EL (cell line): Measurements from ENCODE around the gene LGR6.
A peak's percentile ranks its signal among the peaks of the same experiment; 100 is the strongest.
"Not testable (repeated sequence)": the region's sequence is repeated elsewhere in the genome, so short reads cannot be mapped to it uniquely, and the experiment has no call there.

Experiments used
- DNase-seq: peaks from one replicate; pipeline ENCODE4 v3.0.0-alpha.2; 2016

Gene LGR6

DNA sequence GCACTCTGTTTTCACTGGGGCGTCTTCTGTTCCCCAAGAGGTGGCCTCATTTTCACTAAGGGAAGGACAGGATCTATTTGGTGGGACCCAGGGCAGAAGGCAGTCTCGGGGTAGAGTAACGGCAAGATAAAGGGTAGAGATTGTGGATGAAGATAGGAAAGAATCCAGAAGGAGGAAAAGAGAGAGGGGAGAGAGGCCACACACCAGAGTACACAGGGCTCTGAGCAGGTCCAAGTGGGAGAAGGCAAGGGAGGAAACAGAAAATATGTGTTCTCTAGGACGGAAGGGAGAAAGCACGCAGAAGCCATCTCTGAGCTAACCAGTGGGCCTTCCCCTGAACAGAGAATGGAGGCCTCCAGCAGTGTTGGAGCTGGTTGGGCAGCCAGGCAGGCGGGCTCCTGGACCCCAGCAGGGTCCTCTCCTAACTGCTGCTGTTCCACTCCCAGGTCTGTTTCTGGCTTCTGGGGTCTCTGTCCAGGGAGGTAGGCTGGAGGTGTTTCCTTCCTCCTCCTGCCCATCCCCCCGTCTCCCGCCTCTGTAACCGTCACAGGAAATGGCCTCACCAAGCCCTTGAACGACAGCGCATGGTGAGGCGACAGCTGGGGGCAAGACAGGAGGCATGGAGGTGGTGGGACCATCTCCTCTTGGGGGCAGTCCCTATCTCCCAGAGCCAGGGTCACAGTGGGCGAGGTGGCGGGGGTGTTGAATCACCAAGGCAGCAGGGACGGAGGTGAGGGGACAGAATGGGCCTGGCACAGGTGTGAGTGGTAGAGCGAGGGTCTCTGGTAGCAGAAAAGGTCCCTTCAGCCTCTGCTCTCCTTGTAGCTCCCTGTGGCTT is 33.8 kb upstream of the LGR6 start:
- DNase-seq = no peak

DNA sequence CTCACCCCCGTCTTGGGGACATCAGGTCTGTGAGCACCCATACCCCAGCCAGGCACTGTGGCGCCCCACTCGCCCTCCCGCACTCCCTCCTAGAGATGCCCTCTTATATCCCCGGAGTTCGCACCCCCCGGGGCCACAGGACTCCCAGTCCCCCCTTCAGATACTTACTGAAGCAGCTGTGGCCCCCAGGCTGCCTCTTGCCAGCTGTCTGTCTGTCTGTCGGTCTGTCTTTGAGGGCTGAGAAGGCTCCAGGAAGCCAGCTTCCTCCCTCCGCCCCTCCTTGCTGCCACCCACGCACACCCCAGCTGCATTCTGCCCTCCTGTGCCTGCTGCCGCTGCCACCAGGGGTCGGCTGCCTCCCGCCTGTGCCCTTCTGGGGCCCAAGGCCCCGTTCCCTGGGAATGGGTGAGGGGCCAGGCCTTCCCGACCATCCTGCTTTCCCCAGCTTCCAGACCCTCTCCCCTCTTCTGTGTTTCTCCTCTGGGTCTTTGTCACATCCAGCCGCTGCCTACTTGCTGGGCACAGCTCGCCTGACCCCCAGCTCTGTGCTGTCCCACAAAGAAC is 33.1 kb upstream of the LGR6 start, which contains the start of gene PTPN7:
PTPN7 (minus strand) TSS at position 226 of the 564 bp plus-strand sequence. CDS start 1,200 bp downstream, outside the sequence.
- DNase-seq = no peak

DNA sequence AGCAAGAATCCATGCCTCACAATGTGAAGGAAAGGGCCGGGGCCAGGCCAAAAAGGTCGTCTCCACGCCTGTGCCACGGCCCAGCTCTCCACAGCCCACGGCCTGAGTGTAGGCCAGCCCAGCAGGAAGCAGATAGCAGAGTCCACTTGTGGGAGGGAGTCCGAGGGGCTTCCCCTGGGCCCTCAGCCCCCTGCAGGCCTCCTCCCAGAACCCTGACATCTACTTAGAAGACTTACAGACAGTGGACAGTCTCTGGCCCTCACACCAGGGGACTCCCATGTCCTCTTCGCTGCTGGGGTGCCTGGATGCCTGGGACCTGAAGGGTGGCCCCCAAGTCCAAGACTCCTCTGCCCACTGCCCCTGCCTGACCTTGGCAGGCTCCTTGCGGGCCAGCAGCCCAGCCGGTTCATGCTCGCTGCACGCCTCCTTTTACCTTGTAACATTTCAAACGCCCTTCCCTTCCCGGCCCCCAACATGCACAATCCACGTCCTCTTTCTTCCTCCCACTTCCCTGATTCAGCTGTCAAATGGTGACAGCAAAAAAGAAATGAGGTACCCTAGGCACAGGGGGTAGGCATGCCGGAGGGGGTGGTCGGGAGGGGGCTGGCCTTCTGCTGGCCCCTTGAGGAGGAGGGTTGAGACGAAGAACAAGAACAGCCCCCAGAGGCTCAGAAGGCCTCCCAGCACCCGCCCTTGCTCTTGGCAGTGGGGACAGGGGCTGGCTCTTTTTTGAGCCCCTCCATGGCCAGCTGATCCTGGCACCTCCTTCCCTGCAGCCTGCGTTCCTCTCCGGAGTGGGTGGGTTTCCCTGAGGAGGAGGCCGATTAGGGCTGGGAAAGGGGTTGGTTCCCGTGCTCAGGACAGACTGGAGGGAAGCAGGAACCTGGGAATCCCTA is 32.2 kb upstream of the LGR6 start:
- no peak for DNase-seq

DNA sequence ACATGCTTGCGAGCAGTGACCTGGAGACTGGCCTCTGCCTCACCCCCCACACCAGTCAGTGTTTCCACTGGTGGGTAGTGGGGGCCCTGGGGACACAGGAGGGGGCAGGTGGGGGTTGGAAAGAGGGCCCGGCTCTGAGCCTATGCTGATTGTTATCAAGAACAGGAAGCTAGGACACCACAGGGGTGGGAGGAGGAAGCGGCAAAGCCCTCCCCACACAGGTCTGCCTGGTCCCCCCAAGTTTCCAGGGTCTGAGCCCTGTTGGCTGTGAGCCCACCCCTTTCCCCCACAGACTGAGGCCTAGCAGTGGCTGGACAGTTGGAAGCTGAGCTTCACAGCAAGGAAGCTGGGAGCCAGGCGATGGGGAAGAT is 31.6 kb upstream of the LGR6 start:
- no peak for DNase-seq

DNA sequence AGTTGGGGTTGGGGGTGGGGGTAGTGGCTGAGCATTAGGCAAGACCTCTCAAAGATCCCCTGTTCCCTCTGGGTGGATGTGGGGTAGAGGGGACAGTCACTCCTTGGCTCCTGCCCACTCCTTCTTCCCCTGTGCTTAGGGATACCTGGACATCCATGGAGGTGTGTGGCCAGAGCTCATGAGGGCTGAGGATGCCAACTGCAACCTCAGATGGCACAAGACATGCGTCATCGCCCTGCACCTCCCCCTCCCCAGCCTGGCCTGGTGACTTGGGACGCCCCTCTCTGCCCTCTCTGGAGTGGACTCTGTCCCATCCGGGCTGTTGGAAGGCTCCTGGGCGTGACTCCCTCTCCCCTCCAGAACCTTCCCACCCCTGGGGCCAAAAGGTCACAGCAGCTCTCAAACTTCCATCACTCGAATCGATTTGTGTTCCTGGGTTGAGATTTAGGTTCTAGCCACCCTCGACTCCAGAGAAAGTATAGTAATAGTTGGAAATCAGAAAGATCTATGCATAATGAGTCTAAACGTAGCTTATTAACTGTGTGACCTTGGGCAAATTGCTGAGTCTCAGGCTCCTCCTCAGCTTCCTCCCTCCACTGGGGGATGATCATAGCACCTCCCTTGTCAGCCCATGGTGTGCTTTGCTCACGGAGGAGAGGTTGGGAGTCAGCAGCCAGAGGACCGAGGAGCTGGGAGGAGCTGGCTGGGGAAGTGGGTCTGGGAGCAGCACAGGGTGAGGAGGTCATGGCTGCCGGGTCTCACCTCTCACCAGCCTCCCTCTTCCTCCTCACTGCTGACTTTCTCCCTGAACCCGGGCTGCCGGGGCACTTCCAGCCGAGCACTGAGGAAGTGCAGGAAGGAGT is 30.9 kb upstream of the LGR6 start:
- no peak for DNase-seq

DNA sequence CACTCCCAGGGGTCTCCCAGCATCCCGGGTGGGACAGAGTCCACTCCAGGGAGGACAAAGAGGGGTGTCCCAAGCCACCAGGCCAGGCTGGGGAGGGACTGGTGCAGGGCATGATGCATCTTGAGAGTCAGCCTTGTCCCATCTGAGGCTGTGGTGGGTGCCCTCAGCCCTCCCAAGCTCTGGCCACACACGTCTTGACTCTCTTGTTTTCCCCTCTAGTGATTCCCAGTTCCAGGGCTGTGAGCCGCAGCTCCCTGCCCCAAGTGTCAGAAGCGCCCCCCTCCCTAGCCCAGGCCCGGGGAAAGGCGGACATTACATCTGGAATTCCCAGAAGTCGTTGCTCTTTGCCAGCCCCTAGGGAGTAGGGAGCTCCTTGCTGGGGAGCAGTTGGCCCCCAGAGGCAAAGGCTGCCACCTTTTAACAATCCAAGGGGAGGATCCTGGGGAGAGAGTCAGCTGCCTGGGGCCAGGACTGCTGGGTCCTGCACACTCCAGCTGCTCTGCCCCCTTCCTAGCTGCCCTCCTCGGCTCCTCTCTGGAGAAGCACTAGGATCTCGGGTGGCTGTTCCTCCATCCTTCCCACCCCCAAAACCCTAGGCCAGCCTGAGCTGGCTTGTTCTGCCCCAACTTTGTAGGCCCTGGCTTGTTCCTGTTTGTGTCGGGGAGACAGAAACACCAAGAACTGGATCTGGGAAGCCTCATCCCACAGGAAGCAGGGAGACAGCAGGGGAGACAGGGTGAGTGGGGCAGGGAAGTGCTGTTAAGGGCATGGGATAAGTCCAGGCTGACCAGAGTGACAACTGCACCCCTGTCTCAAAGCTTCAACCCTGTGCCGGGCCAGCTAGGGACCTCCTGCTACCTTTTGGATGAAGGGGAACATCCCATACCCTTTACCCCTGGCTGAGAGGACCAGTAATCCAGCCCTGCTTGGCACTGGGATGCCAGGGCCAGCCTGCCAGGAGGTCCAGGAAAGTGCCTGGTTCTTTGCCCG is 30.0 kb upstream of the LGR6 start:
- DNase-seq = no peak

DNA sequence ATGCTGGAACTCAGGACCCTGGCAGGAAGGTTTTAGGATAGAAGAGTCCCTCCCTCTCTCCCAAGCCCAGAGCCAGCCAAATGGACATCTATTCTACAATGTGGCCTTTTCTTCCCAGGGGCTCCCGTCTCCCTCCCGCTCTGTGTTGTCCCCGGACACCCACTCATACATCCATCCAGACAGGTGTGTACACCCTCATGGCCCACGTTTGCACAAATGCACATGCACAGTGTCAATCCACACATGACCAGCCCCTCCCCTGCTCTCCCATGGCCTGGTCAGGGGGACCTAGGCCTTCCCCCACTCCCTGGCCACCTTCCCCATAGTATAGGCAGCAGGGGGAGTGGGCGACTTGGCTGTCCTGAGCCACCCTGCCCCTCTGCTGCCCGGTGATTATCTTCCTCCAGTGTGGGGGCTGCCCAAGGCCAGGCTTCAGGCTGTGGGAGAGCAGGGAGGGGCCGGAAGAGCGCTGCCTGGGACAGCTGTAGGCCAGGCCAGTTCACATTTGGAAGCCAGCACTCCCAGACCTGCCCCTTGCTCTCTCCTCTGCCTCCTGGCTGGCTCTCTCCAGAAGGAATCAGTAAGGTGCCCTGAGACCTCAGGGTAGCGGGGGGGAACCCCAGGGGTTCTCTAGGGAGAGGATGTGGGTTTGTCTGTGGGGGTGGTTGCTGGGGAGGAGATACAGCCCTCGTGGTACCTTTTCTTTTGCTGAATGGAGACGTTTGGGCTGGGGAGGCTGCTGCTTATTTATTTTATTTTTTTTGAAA is 29.1 kb upstream of the LGR6 start:
- DNase-seq = no peak

DNA sequence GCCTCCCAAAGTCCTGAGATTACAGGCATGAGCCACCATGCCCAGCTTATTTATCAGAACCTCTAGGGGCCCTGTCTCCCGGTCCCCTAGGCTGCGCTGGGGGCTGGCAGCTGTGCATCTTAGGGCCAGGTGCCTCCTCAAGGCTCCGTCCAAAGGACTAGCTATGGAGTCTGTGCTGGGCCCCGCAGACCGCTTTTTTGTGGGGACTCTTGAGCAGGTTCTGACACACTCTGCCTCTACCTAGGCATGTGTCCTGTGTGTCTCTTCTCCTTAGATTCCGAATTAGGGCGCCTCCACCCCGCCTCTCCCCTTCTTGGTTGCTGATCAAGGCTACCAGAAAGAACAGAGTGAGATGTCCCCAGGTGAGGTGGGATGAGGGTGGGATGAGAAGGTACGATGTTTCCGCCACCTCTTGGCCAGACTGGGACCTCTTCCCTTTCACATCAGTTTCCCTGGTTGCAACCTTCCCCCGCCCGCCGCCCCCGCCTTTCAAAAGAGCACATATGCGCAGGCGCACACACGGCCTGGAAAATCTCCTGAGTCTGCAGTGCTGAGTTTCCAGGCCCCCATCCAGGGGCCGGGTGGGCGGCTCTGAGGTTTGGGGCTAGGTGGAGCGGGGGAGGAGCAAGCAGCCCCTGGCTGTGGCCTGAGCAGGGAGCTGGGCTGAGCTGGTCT is 28.2 kb upstream of the LGR6 start:
- DNase-seq = no peak

DNA sequence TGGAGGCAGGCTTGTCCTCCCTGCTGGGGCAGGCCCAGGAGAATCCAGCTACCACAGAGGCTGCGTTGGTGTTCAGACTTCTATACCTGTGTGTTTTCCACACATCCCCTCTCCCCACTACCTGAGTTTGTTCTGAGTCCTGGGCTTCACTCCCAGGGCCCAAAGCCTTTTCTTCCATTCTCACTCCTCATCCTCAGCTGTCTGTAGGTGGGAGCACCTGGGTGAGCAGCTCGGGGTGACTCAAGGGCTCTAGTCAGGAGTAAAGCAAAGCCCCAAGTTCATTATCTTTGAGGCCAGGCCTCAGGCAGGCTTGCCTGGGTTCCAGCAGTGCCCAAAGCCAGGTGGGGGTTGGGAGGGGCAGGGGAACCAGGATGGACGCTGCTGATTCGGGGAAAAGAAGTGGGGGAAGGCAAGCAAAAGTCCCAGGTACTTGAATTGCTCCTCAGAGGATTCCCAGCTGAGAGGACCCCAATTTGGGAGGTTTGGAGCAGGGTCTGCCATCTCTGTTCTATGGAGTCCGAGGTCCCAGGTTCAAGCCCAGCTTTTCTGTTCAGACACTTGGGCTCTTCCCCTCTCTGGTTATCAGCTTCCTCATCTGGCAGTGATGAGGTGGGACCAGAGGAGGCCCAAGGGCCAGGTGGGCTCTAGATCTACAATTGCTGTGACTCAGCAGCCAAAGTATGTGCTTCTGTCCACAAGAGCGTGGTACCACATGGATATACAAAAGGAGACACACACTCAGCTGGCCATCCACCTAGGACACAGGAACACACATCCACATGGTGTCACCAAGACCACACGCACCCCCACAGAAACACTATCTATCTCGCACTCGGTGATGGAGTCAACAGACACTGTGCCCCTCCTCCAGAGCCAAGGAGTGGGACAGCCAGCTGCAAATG is 27.4 kb upstream of the LGR6 start:
- no peak for DNase-seq

DNA sequence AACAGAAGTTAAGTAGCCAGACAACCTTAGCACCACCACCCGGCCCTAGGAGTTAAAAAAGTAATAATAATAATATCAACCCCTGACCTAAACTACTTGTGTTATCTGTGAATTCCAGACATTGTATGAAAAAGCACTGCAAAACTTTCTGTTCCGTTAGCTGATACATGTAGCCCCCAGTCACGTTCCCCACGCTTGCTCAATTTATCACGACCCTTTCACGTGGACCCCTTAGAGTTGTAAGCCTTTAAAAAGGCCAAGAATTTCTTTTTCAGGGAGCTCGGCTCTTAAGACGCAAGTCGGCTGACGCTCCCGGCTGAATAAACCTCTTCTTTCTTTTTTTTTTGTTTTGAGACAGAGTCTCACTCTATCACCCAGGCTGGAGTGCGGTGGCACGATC is 26.5 kb upstream of the LGR6 start:
- DNase-seq = not testable (repeated sequence)

DNA sequence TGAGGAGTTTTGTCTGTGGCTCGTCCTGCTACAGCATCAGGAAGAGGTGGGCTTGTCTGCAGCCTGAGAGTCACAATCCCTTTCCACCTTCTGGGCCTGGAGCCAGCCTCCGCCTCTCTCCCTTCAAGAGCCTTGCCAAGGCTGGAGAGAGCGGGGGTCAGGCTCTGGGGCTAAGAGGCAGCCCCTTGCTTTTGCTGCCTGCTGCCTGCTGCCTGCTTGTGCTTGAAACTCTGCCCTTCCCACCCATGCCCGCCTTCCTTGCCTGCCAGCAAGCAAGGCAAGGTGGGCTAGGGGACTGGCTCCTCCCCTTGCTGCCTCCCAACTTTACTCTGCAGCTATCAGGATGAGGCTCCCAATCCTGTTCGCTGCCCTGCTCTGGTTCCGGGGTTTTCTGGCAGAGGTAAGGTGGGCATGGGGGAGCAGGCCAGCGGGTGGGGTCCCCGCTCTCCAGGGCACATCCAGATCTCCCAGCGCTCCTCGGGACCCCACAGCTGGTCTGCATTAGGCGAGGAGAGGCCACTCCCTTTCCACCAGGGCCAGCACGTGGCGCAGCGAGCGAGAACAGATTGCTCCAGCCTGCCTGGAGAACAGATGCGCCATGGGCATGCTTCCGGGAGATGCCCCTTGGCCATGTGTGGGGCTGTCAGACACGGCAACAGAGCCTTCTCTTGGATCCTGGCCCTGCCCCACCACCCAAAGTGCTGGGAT is 25.7 kb upstream of the LGR6 start:
- peak; percentile 39 for DNase-seq

DNA sequence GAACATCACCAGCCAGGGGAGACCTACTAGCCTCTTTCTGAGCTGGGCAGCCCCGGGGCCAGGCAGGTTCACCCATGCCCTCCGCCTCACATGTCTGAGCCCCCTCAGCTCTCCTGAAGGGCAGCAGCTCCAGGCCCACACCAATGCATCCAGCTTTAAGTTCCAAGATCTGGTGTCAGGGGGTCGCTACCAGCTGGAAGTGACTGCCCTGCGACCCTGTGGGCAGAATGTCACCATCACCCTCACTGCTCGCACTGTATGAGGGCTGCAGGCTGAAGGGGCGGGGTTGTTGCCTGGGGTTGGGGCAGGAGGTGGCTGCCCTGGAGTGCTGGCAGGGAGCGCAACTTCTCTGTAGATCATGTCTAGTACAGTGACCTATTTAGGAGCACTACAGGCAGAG is 24.7 kb upstream of the LGR6 start:
- no peak for DNase-seq

DNA sequence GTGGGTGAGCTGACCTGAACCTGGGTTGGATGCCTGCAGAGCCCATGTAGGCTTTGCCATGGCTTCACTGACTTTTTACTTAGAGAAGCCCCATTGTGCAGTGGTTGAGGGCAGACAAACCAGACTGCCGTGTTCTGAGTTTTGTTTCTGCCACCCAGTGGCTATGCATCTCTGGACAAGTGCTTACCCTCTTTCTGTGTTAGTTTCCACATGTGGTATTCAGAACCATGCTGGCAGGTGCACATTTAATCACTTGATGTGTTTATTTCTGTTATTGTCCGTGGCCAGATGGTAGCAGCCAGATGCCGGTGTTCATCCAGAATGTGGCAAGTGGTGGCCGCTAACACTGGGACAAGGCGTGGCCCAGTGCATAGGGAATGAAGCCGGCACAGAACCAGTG is 22.9 kb upstream of the LGR6 start:
- no peak for DNase-seq

DNA sequence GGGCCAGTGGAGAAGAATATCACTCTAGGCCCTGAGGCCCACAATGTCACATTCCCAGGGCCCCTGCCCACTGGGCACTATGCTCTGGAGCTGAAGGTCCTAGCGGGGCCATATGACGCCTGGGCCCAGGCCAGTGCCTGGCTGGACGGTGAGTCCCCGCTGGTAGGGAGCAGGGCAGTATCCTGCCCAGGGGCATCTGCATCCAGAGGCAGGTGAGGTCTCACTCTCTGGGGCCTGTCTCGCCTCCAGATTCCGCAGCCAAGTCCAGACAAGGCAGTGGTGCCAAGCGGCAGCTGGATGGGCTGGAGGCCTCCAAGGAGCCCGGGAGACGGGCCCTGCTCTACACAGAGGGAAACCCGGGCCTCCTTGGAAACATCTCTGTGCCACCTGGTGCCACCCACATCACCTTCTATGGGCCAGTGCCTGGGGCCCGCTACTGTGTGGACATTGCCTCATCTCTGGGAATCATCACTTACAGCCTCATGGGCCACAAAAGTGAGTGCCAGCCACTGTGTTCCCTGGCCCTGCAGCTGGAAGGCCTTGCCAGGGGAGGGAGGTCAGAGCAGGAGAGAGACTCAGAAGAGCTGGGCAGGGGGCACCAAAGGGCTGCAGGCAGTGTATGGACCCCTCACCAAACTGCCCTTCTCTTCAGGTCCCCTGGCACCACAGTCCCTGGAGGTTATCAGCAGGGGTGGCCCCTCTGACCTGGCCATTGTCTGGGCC is 22.1 kb upstream of the LGR6 start:
- DNase-seq = no peak

DNA sequence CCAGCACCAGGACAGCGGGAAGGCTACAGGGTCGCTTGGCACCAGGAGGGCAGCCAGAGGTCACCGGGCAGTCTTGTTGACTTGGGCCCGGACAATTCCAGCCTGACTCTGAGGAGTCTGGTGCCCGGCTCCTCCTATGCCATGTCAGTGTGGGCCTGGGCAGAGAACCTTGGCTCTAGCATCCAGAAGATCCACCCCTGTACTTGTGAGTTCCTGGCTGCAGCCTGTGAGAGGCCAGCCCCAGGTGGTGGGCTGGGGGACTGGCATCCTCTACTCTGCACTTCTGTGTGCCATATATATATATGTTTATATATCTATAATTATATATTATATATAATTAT is 21.6 kb upstream of the LGR6 start:
- DNase-seq = no peak

DNA sequence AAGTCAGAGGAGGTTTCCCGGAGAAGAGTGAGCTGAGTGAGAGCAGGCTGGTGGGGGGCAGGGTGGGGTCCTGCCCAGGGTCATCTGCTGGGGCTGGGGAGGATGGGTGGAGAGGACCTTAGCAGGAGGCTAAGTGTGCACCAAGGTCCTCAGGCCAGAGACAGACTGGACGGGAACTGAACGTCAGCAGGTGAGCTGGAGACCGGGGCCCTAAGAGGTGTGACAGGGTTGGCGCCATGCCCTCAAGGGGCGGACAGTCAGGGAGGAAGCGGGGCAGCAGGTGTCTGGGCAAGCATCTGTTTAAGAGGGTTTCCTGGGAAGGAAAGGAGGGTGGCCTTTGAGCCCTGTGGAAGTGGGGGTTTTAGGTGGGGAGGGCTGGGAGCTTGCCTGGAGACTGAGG is 19.6 kb upstream of the LGR6 start:
- no peak for DNase-seq
